Pons (tissue), 1 donor: ENCODE results near the gene RIPOR3.
"Not testable (repeated sequence)": the region's sequence is repeated elsewhere in the genome, so short reads cannot be mapped to it uniquely, and the experiment has no call there.

Experiments used
- DNase-seq: peaks from one replicate; pipeline ENCODE4 v3.0.0-alpha.2; 2016; ENCODE audit warnings: low spot score

Gene RIPOR3

DNA sequence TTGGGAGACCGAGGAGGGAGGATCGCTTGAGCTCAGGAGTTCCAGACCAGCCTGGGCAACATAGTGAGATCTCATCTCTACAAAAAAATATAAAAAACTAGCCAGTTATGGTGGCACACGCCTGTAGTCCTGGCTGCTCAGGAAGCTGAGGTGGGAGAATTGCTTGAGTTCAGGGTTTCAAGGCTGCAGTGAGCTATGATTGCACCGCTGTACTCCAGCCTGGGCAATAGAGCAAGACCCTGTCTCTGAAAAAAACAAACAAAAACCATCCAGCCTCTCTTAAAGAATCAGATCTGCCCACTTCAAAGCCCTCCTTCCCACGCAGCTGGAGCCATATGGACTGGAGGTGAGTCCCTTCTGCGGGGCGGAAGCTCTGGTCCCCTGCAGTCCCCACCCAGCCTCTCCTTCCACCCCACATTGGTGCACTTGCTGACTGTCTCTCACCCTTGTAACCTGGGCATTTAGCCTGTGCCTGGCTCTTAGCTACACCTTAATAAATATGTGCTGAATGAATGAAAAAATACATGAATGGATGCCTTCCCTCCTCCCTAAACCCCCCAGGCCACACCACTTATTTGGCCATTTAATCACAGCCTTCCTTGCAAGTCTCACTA lies 32.9 kb upstream of the RIPOR3 start:
- no peak for DNase-seq

DNA sequence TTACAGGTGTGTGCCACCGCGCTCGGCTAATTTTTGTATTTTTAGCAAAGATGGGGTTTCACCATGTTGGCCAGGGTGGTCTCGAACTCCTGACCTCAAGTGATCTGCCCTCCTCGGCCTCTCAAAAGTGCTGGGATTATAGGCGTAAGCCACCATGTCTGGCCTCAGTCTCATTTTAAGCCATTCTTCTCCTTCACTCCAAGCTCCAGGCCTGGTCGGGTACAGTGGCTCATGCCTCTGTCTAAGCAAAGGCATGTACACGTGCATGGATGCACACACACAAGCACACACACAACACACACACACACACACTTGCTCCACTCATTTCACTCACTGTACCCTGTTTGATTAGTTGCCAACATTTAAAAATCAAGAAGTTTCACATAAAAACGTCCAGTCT lies 32.3 kb upstream of the RIPOR3 start:
- no peak for DNase-seq

DNA sequence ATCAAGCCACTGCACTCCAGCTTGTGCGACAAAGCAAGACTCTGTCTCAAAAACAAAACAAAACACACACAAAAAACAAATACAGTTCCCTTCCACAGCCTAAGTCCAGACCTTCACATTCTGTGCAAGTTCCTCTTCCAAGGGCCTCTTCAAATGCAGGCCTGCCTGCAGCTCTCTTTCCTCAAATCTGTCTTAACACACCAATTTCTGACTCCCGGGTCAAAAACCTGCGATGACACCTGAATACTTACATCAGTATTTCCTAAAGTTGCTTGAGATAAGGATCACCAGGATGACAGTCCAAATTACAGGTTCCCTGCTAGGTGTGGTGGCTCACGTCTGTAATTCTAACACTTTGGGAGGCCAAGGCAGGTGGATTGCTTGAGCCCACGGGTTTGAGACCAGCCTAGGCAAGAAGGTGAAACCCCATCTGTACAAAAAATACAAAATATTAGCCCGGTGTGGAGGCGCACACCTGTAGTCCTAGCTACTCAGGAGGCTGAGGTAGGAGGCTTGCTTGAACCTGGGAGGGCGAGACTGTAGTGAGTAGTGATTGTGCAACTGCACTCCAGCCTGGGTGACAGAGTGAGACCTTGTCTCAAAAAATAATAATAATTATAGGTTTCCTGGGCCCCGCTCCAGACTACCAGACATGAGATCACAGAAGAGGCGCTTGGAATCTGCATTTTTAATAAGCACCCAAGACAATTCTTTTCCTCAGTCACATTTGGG lies 31.2 kb upstream of the RIPOR3 start:
- no peak for DNase-seq

DNA sequence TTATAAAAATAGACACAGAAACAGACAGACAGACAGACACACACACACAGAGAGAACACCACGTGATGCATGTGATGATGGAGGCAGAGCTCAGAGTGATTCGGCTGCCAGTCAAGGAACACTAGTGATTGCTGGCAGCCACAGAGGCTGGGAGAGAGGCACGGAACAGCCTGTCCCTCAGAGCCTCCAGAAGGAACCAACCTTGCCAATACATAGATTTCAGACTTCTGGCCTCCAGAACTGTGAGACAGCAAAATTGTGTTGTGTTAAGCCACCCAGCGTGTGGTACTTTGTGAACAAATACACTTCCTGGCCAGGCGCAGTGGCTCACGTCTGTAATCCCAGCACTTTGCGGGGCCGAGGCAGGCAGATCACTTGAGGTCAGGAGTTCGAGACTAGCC lies 30.5 kb upstream of the RIPOR3 start:
- no peak for DNase-seq

DNA sequence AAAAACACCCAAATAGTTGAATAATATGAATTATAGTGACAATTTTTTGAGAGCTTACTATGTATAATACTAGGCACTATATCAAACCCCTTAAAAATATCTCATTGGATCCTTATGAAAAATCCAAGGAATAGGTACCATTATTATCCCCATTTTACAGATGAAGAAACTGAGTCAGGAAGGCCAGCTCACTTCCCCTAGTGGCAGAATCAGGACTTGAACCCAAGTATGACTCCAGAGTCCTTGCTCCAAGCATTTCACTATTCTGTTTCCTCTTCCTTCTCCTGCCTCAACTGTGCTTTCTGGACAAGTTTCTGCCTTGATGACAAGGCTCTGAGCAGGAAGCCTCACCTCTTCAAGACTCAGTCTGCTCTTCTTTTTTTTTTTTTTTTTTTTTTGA lies 29.2 kb upstream of the RIPOR3 start:
- DNase-seq = no peak

DNA sequence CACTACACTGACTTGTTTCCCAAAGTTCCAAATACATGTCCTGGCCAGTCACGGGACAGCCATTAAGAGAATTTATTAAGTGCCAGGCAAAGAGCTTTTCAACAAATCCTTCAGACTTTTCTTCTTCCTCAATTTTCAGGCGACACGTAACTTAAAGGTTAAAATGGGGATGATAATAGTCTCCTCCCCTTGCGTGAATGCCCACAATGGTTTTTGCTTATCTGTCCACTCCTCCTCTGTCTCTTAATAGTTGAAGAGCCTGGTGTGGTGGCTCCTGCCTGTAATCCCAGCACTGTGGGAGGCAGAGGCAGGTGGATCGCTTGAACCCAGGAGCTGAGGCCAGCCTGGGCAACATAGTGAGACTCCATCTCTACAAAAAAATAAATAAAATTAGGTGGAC lies 28.7 kb upstream of the RIPOR3 start:
- no peak for DNase-seq

DNA sequence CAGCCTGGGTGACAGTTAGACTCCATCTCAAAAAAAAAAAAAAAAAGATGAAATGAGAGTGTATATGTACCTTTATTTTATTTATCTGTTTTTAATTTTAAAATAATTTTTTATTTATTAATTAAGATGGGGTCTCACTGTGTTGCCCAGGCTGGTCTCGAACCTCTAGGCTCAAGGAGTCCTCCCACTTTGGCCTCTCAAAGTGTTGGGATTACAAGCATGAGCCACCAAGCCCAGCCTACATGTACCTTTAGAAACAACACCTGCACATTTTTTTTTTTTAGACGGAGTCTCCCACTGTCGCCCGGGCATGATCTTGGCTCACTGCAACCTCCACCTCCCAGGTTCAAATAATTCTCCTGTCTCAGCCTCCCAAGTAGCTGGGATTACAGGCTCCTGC lies 28.0 kb upstream of the RIPOR3 start:
- no peak for DNase-seq

DNA sequence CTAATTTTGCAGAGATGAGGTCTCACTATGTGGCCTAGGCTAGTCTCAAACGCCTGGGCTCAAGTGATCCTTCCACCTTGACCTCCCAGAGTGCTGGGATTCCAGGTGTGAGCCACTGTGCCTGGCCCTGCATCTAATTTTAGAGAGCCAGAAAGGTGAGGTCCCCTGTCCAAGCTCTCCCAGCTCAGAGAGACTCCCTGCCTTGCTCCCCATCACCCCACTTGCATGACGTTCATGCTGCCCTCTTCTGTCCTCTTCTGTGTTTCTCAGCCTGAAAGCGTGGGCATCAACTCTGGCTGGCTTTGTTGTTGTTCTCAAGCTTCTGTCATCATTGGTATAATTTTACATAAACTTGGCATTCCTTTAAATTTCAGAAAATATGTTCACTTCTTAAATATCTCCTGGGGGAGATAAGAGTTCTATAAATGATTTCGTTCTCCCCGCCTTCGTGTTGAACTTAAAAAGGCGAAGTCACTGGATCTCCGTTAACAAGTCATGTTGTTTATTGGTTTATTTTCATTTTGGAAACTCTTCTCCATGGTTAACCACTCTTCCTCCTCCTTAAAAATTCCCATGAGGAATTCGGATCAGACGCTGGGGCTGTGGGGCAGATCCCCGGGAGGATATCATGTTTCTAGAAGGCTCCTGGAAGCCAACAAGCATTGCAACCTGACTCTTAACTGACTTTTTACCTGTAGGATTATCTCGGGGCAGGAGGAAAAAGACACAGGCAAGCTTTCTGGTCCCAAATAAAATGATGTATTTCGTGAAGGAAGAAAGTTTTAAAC lies 26.8 kb upstream of the RIPOR3 start:
- no peak for DNase-seq

DNA sequence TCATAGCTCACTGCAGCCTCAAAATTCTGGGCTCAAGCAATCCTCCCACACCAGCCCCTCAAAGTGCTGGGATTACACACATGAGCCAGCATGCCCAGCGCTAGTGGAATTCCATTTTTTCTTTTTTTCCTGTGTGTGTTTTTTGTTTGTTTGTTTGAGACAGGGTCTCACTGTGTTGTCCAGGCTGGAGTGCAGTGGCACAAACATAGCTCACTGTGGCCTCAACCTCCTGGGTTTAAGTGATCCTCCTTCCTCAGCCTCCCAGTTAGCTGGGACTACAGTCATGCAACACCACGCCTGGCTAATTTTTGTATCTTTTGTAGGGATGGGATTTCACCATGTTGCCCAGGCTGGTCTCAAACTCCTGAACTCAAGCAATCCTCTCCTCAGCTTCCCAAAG lies 26.0 kb upstream of the RIPOR3 start:
- no peak for DNase-seq

DNA sequence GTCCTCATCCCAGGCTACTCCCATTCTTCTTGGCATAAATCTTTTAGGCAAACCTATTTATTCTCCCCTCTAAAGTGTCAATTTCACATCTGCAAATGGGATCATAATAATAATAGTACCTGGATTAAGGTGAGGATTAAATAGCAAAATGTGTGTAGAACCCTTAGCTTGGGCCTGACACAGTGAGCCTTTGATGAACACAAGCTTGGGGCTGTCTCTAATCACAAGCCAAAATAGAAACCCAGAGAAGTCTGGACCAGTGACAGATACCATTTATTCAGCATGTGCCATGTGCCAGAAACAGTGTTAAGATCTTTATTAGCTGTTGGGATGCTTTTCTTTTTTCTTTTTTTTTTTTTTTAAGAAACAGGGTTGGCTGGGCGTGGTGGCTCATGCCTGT lies 25.2 kb upstream of the RIPOR3 start:
- DNase-seq = no peak

DNA sequence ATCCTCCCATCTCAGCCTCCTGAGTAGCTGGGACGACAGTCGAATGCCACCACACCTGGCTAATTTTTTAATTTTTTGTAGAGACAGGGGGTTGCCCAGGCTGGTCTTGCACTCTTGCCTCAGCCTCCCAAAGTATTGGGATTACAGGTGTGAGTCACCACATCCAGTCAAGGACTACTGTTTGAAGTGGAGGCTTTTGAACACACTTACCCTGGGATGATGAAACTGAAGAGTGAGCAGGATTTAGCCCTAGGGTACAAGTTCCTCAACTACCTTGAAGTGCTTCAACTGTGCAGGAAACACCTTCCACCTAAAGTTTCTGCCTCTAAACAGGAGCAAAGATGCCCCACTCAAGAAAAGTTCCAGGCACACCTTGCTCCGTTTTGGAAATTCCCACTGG lies 24.4 kb upstream of the RIPOR3 start:
- DNase-seq = no peak

DNA sequence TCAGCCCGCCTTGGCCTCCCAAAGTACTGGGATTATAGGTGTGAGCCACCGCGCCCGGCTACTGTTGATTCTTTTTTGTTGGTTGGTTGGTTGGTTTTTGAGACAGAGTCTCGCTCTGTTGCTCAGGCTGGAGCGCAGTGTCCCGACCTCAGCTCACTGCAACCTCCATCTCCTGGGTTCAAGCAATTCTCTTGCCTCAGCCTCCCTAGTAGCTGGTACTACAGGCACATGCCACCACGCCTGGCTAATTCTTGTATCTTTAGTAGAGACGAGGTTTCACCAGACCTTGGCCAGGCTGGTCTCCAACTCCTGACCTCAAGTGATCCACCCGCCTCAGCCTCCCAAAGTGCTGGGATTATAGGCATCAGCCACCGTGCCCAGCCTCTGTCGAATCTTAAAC lies 23.1 kb upstream of the RIPOR3 start:
- not testable (repeated sequence) for DNase-seq

DNA sequence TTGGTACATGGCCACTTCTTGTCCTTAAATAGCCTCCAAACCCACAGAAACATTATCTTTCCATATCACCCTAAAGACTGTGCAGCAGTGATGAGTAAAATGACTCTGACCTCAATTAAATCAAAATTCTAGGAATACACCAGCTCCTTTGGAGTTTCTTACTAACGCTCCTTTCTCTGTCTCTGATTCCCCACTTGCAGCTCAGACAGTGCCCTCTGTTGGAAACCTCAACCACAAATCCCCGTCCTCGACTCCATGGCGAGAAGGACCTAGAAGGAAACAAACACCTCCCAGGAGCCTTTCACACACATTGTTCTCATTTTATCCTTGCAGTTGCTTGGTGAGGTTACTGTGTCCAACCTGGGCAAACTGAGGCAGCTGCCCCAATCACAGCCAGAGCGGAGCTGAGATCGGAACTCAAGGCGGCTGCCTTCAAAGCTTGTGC lies 22.3 kb upstream of the RIPOR3 start:
- DNase-seq = peak; percentile 53

DNA sequence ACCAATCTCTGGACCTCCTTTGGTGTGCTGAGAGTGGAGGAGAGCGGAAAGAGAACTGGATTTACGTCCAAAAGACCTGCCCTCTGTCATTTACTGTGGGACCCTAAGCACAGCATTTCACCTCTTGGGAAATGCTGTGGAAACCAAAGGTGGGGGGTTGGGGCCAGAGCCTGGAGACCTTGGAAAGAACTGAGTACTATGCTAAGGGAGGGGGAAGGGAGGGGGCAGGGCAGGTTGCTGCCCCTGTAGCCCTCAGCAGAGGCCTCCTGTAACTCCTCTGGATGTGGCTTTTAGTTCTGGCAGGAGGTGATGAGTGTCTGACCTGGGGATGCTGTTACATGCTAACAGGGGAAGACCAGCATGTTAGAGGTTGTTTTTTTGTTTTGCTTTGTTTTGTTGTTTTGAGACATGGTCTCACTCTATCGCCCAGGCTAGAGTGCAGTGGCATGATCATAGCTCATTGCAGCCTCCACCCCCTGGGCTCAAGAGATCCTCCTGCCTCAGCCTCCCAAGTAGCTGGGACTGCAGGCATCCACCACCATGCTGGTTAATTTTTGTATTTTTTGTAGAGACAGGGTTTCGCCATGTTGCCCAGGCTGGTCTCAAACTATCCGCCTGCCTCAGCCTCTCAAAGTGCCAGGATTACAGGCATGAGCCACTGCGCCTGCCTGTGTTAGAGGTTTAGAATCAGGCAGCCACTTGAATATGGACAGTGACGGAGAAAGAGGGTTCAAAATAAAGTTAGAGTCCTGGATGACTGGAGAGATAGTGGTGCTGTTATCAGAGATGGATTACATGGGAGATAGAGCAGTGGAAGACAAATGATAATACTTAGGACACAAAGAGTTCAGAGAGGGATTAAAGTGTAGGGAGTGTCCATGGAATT lies 21.7 kb upstream of the RIPOR3 start:
- DNase-seq = no peak

DNA sequence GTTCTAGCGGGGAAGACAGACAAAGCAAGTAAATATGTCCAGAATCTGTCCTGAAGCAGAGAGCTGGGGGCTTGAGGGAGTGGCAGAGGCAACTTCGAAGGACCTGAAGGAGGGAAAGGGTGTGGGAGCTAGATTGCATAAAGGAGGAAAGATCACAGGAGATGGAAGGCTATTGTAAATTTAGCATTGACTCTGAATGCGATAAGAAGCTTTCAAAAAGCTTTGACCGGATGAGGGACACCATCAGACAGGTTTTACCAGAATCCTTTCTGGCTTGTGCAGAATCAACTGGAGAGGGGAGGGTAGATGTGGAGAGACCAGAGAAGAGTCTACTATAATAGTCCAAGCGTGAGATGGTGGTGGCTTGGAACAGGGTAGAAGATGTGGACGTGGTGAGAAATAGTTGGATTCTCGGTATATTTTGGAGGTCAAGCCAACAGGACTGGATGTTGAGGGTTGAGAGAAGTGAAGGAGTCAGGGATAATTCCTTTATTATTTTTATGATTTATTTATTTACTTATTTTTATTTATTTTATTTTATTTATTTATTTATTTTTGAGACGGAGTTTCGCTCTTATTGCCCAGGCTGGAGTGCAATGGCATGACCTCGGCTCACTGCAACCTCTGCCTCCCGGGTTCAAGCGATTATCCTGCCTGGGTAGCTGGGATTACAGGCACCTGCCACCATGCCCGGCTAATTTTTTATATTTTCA lies 19.9 kb upstream of the RIPOR3 start:
- no peak for DNase-seq

DNA sequence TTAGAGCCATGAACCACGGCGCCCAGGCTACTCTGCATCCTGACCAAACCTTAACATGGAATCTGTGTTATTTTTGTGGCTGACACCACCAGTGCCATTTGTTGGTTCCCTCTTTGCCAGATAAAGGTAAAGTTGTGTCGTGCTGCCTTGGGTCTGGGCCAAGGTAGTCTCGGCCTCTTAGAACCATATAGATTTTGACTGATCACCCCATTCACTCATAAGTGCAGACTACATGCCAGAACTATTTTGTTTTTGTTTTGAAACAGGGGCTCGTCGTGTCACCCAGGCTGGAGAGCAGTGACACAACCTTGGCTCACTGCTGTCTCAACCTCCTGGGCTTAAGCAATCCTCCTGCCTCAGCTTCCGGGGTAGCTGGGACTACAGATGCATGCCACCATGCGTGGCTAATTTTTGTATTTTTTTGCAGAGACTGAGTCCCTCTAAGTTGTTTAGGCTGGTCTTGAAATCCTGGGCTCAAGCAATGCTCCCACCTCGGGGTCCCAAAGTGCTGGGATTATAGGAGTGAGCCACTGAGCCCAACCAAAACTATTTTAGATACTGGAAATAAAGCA lies 19.2 kb upstream of the RIPOR3 start:
- DNase-seq = no peak

DNA sequence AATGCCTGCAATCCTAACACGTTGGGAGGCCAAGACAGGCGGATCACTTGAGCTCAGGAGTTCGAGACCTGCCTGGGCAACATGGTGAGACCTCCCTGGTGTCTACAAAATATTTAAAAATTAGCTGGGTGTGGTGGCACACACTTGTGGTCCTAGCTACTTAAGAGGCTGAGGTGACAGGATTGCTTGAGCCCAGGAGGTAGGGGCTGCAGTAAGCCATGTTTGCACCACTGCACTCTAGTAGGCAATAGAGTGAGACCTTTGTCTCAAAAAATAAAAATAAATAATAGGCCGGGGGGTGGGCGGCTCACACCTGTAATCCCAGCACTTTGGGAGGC lies 18.3 kb upstream of the RIPOR3 start:
- no peak for DNase-seq

DNA sequence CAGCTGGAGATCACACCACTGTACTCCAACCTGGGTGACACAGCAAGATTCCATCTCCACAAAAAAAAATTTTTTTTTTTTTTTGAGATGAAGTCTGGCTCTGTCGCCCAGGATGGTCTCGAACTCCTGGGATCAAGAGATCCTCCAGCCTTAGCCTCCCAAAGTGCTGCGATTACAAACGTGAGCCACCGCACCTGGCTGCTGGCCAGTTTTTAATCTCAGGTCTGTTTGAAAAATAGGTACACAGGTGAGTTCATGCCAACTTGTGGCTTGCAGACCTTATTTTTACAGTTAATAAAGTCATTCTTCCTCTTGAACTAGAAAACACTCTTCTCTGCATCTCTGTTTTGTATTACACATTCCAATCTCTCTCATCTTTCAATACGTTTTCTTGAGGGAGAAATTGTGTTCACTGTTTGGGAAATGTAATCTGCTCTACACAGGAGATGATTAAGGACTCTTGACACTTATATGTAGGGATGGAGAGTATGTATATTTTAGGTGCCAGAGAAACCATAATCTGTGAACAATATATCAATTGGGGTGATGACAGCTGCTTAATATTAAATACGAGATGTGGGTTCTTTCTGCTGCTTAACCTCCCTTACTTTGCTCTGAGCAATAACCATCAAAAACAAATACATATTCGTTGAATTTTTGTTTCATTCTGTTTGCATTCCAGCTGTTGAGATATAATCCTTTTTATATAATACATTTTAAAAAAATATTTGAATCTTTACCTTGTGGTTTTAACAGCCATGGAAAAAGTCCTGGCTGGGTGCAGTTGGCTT lies 17.7 kb upstream of the RIPOR3 start:
- DNase-seq = no peak

DNA sequence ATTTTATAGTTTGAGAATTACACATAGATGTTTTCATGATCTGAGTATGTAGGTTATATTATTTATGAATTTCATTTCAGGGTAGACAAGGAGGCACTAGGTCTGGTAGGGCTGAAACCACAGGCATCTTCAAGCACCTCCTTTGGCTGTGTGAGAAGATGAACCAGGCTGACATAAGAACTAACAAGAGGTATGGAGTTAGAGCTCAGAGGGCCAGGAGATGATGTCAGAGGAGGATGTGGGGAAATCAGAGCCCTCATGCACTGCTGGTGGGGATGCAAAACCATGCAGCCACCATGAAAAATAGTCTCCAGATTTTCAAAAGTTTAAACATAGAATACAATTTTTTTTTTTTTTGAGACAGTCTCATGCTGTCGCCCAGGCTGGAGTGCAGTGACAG lies 13.6 kb upstream of the RIPOR3 start:
- no peak for DNase-seq

DNA sequence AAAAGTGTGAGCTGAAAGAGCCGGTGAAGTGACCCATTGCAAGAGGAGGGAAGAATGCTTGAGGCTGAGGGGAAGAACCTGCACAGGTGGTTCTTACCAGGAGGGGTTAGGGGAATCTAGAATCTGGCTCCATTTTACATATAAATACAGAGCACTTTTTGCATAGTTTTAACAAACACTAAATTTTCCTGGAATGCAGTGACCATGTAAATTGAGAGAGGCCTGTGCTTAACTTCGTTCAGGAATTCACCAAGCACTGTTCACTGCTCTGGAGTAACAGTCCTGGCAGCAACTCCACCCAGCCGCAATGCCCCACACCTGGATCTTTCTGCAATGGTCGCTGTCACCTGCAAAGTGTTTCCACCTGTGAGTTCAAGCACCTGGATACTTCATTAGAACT lies 13.2 kb upstream of the RIPOR3 start:
- DNase-seq = no peak
